Measurements from ENCODE around the gene GNAZ. TPM values are rescaled to one million over a fixed set of nuclear protein-coding genes. Genes with fewer than 3 reads are reported as not detected.

GNAZ gene
- total RNA-seq, 1 donor from 2014 or later, result 3.9 TPM

DNA sequence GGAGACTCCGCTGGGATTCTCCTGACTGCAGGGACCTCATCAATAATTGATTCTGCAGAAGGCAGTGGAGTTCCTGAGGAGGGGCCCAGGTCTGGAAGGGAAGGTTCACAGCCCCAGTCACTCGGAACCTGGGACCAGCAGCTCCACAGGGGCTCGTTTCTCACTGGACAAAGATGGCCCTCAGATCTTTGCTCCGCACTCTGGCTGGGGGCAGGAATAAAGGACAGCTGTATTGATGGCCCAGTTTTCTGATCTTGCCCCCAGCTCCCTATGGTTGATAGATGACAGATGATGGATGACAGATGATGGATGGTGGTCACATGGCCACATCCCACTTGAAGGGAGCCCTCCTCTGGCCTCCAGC, 98.7 kb downstream of the GNAZ start:
- Mint-ChIP-seq H3K27ac (ENCODE audit: unreplicated experiment) (no peak overlapping the region), H3K9me3 (ENCODE audit: low read depth) (no peaks in the 10 kb centered on the region)
- TF ChIP-seq, protein P1, sequence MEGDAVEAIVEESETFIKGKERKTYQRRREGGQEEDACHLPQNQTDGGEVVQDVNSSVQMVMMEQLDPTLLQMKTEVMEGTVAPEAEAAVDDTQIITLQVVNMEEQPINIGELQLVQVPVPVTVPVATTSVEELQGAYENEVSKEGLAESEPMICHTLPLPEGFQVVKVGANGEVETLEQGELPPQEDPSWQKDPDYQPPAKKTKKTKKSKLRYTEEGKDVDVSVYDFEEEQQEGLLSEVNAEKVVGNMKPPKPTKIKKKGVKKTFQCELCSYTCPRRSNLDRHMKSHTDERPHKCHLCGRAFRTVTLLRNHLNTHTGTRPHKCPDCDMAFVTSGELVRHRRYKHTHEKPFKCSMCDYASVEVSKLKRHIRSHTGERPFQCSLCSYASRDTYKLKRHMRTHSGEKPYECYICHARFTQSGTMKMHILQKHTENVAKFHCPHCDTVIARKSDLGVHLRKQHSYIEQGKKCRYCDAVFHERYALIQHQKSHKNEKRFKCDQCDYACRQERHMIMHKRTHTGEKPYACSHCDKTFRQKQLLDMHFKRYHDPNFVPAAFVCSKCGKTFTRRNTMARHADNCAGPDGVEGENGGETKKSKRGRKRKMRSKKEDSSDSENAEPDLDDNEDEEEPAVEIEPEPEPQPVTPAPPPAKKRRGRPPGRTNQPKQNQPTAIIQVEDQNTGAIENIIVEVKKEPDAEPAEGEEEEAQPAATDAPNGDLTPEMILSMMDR (IDR thresholded peaks at IDR 0.05), result no peak

More for the DNA sequence above, 98.7 kb downstream of the GNAZ start:
- peaks cover 2% of the 10 kb centered on the region for H3K4me1 Mint-ChIP-seq (ENCODE audit: low read depth)
- H3K27me3 Mint-ChIP-seq (ENCODE audit: low read depth), result peaks cover 3% of the 10 kb centered on the region
- H3K4me3 Mint-ChIP-seq (ENCODE audit: unreplicated experiment), result no peak overlapping the region
- DNase-seq (ENCODE audit: low spot score), result no peak
- no peaks in the 10 kb centered on the region for H3K36me3 Mint-ChIP-seq (ENCODE audit: low read depth)

Other genes starting within 250 kb of the GNAZ start
- not detected in 3 replicates for gene IGLL5, start 182.7 kb upstream of the GNAZ start, total RNA-seq
- gene RSPH14, start 71.5 kb downstream of the GNAZ start, total RNA-seq, result not detected in 3 replicates
- gene RAB36, start 75.0 kb downstream of the GNAZ start, total RNA-seq, result 2.9 to 4.7 TPM (median 3.5 TPM) in 3 replicates
- gene BCR, start 110.0 kb downstream of the GNAZ start, total RNA-seq, result 28.4 to 44.5 TPM (median 30.0 TPM) in 3 replicates